Spleen (tissue), 7 donors: ENCODE measurements around the gene IGSF9.

Experiments
- POLR2A ChIP-seq, 3 donors: fragments of 450-650 bp; IDR thresholded peaks; one replicate each; pipeline ENCODE4 v1.5.1; 2017; ENCODE audit warnings: antibody characterized with exemption in 3 of 3, mild to moderate bottlenecking in 1 of 3
- TF ChIP-seq, protein P1 (sequence below), 11 experiments: fragments of 200-600 bp in 7 of 11; fragments of 450-650 bp in 4 of 11; sonication (generic) in 4 of 11; IDR thresholded peaks in 8 of 11; conservative IDR thresholded peaks in 3 of 11; 1 replicate in 7 of 11; 2 replicates in 4 of 11; pipeline versions ENCODE4 v1.4.0 to v1.8.0; 2016 to 2021; ENCODE audit warnings: antibody characterized with exemption in 11 of 11, inconsistent platforms in 4 of 11, mild to moderate bottlenecking in 1 of 11
- donor health status: DM: no; HTN: no; CAD: no; lungs with moderate emphysema.
- donor health status: DM: no; HTN: no; CAD: no.
- donor health status: DM: no; HTN: no; CAD: no.

DNA sequence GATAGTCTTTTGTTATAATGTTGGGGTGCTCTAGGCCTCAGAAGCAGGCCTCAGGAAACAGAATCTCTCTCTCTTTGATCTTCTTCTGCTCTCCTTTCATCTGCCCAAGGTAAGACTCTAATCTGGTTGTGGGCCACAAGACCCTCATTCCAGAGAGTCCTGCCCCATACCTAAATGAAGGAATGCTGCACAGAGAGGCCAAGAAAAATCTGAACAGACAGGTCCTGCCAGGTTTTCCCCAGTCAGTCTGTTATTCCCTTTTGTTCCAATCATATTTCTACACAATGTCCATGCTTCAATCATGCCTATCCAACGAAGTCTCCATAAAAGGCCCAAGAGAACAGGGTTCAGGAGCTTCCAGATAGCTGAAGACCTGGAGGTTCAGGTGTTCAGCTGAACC lies 38.5 kb downstream of the IGSF9 start:
- TF ChIP-seq, protein P1, sequence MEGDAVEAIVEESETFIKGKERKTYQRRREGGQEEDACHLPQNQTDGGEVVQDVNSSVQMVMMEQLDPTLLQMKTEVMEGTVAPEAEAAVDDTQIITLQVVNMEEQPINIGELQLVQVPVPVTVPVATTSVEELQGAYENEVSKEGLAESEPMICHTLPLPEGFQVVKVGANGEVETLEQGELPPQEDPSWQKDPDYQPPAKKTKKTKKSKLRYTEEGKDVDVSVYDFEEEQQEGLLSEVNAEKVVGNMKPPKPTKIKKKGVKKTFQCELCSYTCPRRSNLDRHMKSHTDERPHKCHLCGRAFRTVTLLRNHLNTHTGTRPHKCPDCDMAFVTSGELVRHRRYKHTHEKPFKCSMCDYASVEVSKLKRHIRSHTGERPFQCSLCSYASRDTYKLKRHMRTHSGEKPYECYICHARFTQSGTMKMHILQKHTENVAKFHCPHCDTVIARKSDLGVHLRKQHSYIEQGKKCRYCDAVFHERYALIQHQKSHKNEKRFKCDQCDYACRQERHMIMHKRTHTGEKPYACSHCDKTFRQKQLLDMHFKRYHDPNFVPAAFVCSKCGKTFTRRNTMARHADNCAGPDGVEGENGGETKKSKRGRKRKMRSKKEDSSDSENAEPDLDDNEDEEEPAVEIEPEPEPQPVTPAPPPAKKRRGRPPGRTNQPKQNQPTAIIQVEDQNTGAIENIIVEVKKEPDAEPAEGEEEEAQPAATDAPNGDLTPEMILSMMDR (IDR thresholded peaks at IDR 0.05 in 8 of 11, conservative IDR thresholded peaks at IDR 0.05 in 3 of 11): no peak
- no peak for TF ChIP-seq POLR2A (IDR thresholded peaks at IDR 0.05)
